Mesenchymal stem cell (in vitro differentiated cells and primary cell): Measurements from ENCODE around the gene DIS3L2.

Experiments
- DNase-seq: peaks from one replicate; pipeline ENCODE4 v3.0.0-alpha.2; 2013
- H2AFZ ChIP-seq: one replicate; pipeline ENCODE4 v1.6.1; 2013; ENCODE audit warnings: low read depth, mild to moderate bottlenecking, control low read depth, inconsistent platforms, low read length, moderate library complexity
- H2AK5ac ChIP-seq: 2 replicates; pipeline ENCODE4 v1.6.1; 2013; ENCODE audit warnings: low read length, moderate library complexity, mild to moderate bottlenecking, inconsistent platforms; ENCODE audit not compliant: severe bottlenecking
- H2BK120ac ChIP-seq: one replicate; pipeline ENCODE4 v1.6.1; 2013; ENCODE audit warnings: low read depth, mild to moderate bottlenecking, inconsistent platforms, low read length, moderate library complexity
- H2BK12ac ChIP-seq, 2 experiments: one replicate each; pipeline ENCODE4 v1.6.1; 2013; ENCODE audit warnings: inconsistent platforms in 2 of 2, low read length in 2 of 2, mild to moderate bottlenecking in 2 of 2, moderate library complexity in 2 of 2, control low read depth in 1 of 2
- H2BK15ac ChIP-seq: one replicate; pipeline ENCODE4 v1.6.1; 2013; ENCODE audit warnings: mild to moderate bottlenecking, low read depth, inconsistent platforms; ENCODE audit not compliant: poor library complexity, severe bottlenecking
- H2BK5ac ChIP-seq: 2 replicates; pipeline ENCODE4 v1.6.1; 2013; ENCODE audit warnings: low read depth, mild to moderate bottlenecking, low read length, control low read depth, inconsistent platforms; ENCODE audit not compliant: poor library complexity, severe bottlenecking
- H3K14ac ChIP-seq, 2 experiments: one replicate each; pipeline ENCODE4 v1.6.1; 2013; ENCODE audit warnings: inconsistent platforms in 2 of 2, low read length in 2 of 2, control low read depth in 1 of 2, mild to moderate bottlenecking in 1 of 2, moderate library complexity in 1 of 2
- H3K18ac ChIP-seq, 2 experiments: one replicate each; pipeline ENCODE4 v1.6.1; 2013; ENCODE audit warnings: inconsistent platforms in 2 of 2, low read length in 2 of 2, control low read depth in 1 of 2, low read depth in 1 of 2, mild to moderate bottlenecking in 1 of 2
- H3K23ac ChIP-seq, 2 experiments: one replicate each; pipeline ENCODE4 v1.6.1; 2013; ENCODE audit warnings: inconsistent platforms in 2 of 2, low read length in 2 of 2, mild to moderate bottlenecking in 2 of 2, moderate library complexity in 2 of 2, control low read depth in 1 of 2
- H3K27ac ChIP-seq: 2 replicates; pipeline ENCODE4 v1.5.1; 2013; ENCODE audit warnings: mild to moderate bottlenecking, moderate library complexity, low read length, control low read depth, inconsistent platforms; ENCODE audit not compliant: poor library complexity, severe bottlenecking
- H3K27me3 ChIP-seq, 2 experiments: 2 replicates each; pipeline versions ENCODE4 v1.6.1 to v1.7.0; 2013; ENCODE audit warnings: low read length in 2 of 2, mild to moderate bottlenecking in 2 of 2, moderate library complexity in 2 of 2, control low read depth in 1 of 2, inconsistent platforms in 1 of 2; ENCODE audit not compliant: control insufficient read depth in 1 of 2, insufficient read depth in 1 of 2
- H3K36me3 ChIP-seq, 2 experiments: 2 replicates each; pipeline versions ENCODE4 v1.6.1 to v1.7.0; 2013; ENCODE audit warnings: low read length in 2 of 2, control low read depth in 1 of 2, inconsistent platforms in 1 of 2, low read depth in 1 of 2, mild to moderate bottlenecking in 1 of 2; ENCODE audit not compliant: insufficient read depth in 2 of 2, control insufficient read depth in 1 of 2
- H3K4ac ChIP-seq, 2 experiments: one replicate each; pipeline ENCODE4 v1.6.1; 2013; ENCODE audit warnings: inconsistent platforms in 2 of 2, low read length in 2 of 2, mild to moderate bottlenecking in 2 of 2, moderate library complexity in 2 of 2, control low read depth in 1 of 2, low read depth in 1 of 2
- H3K4me1 ChIP-seq: 2 replicates; pipeline ENCODE4 v1.6.1; 2013; ENCODE audit warnings: low read depth, low read length, control low read depth; ENCODE audit not compliant: control insufficient read depth, insufficient read depth
- H3K4me2 ChIP-seq: 2 replicates; pipeline ENCODE4 v1.6.1; 2013; ENCODE audit warnings: low read length, mild to moderate bottlenecking, inconsistent platforms; ENCODE audit not compliant: poor library complexity, severe bottlenecking
- H3K4me3 ChIP-seq, 2 experiments: 2 replicates each; pipeline versions ENCODE4 v1.5.1 to v1.7.0; 2013; ENCODE audit warnings: low read length in 2 of 2, mild to moderate bottlenecking in 2 of 2, control low read depth in 1 of 2, low read depth in 1 of 2; ENCODE audit not compliant: insufficient read depth in 1 of 2
- H3K79me1 ChIP-seq: replicated peaks from 2 replicates; pipeline ENCODE4 v1.6.1; 2013; ENCODE audit warnings: mild to moderate bottlenecking, control low read depth, low read length, inconsistent platforms; ENCODE audit not compliant: poor library complexity, severe bottlenecking
- H3K9ac ChIP-seq: 2 replicates; pipeline ENCODE4 v1.7.0; 2013; ENCODE audit warnings: mild to moderate bottlenecking, low read length, moderate library complexity
- H3K9me3 ChIP-seq: 2 replicates; pipeline ENCODE4 v1.7.0; 2013; ENCODE audit warnings: mild to moderate bottlenecking, low read length; ENCODE audit not compliant: control insufficient read depth
- H4K8ac ChIP-seq: one replicate; pipeline ENCODE4 v1.6.1; 2013; ENCODE audit warnings: inconsistent platforms, mild to moderate bottlenecking, low read length, moderate library complexity
- H4K91ac ChIP-seq: one replicate; pipeline ENCODE4 v1.6.1; 2013; ENCODE audit warnings: mild to moderate bottlenecking, low read length, inconsistent platforms
- WGBS: methylation state at CpG from one replicate; pipeline ENCODE4 v1.1.7; 2013; ENCODE audit warnings: mixed read lengths; 5-methylcytosine and 5-hydroxymethylcytosine counted together

The DIS3L2 gene

DNA sequence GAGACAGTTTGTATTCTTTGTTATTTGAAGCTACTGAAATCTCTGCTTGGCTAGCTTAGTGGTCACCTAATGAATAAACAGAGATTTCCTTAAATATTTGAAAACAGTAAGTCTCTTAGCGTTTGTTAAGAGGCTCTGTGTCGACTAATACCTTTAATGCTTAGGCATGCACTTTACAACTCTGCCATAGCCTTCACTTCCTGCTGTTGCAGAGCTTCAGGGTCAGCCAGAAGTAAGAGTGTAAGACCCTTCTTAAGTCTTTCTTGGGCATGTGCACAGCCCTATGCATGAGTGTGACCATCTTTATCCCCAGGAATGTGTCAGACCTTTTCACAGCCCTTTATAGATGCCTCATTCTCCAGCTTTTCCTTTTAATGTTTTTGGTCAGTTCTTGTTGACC, 221.8 kb downstream of the DIS3L2 start:
- H2BK15ac ChIP-seq = no peak overlapping the region
- H3K36me3 ChIP-seq = peaks cover 0 to 6% of the 10 kb centered on the region in 2 experiments
- H2AFZ ChIP-seq = no peak overlapping the region
- H4K91ac ChIP-seq = no peak overlapping the region
- H3K9me3 ChIP-seq = peaks cover 6% of the 10 kb centered on the region
- H3K18ac ChIP-seq = peak overlapping the region in 1 of 2 experiments; percentile 66
- no peak overlapping the region for H2AK5ac ChIP-seq
- no peak overlapping the region for H2BK120ac ChIP-seq
- no peak overlapping the region for H3K14ac ChIP-seq
- H2BK5ac ChIP-seq = no peak overlapping the region
- H3K27me3 ChIP-seq = no peaks in the 10 kb centered on the region
- H3K23ac ChIP-seq = no peak overlapping the region
- H3K79me1 ChIP-seq = peaks cover 4% of the 10 kb centered on the region
- H3K27ac ChIP-seq = no peak overlapping the region
- no peak overlapping the region for H3K4me2 ChIP-seq
- peak; percentile 41 for DNase-seq
- no peak overlapping the region for H3K4me3 ChIP-seq
- H3K4ac ChIP-seq = no peak overlapping the region
- H3K4me1 ChIP-seq = no peaks in the 10 kb centered on the region
- H2BK12ac ChIP-seq = no peak overlapping the region
- WGBS = 50% methylated on average over 2 of the region's 2 CpGs
- H3K9ac ChIP-seq = no peak overlapping the region
- H4K8ac ChIP-seq = no peak overlapping the region

DNA sequence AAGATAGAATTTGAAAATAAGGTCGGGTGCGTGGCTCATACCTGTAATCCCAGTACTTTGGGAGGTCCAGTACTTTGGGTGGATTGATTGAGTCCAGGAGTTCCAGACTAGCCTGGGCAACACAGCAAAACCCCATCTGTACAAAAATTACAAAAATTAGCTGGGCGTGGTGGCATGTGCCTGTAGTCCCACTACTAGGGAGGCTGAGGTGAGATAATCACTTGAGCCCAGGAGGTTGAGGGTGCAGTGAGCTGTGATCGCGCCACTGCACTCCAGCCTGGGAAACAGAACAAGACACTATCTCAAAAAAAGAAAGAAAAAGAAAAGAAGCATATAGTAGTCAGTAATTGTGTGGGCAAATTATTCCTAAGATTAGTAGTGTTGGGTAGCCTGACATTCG, 222.8 kb downstream of the DIS3L2 start:
- Histone ChIP-seq H3K4ac (no peak overlapping the region), H3K27ac (no peak overlapping the region), H2AFZ (no peak overlapping the region), H4K8ac (no peak overlapping the region), H3K27me3 (no peaks in the 10 kb centered on the region), H3K14ac (no peak overlapping the region), H2BK5ac (no peak overlapping the region), H2BK15ac (no peak overlapping the region), H2AK5ac (no peak overlapping the region), H3K23ac (no peak overlapping the region), H3K9ac (no peak overlapping the region), H3K4me2 (no peak overlapping the region), H3K79me1 (peaks cover 4% of the 10 kb centered on the region), H2BK12ac (no peak overlapping the region), H3K4me3 (no peak overlapping the region), H4K91ac (no peak overlapping the region), H3K9me3 (peaks cover 6% of the 10 kb centered on the region), H2BK120ac (no peak overlapping the region), H3K36me3 (peaks cover 0 to 6% of the 10 kb centered on the region in 2 experiments), H3K4me1 (no peaks in the 10 kb centered on the region), H3K18ac (no peak overlapping the region)
- WGBS = 100% methylated on average over 2 of the region's 6 CpGs
- DNase-seq = no peak

DNA sequence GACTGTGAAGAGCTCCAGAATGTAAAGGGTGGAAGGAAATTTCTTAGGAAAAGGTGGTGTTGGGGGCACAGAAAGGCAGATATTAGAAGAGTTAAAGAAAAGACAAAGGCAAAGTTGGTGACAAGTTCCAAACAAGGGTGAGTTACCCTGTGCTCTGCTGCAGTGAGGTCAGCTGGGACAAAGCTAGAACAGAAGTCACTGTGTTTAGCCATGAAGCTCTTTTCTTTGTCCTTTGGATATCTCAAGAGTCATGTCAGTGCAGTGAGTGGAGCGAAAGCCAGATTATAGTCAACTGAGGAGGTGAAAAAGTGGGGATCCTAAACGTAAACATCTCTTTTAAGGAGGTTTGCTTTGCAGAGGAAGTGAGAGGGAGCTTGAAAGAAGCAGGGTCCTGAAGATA, 229.3 kb downstream of the DIS3L2 start:
- no peak overlapping the region for H2BK15ac ChIP-seq
- H2AK5ac ChIP-seq = no peak overlapping the region
- no peak overlapping the region for H2BK5ac ChIP-seq
- no peak overlapping the region for H4K8ac ChIP-seq
- H3K4me1 ChIP-seq = no peaks in the 10 kb centered on the region
- H3K27me3 ChIP-seq = no peaks in the 10 kb centered on the region
- no peaks in the 10 kb centered on the region for H3K9me3 ChIP-seq
- H2BK12ac ChIP-seq = no peak overlapping the region
- H3K18ac ChIP-seq = no peak overlapping the region
- no peak overlapping the region for H3K4ac ChIP-seq
- WGBS = 93% methylated on average over 2 of the region's 2 CpGs
- no peak overlapping the region for H2AFZ ChIP-seq
- H3K4me3 ChIP-seq = no peak overlapping the region
- no peak overlapping the region for H3K9ac ChIP-seq
- no peak overlapping the region for H4K91ac ChIP-seq
- no peak overlapping the region for H3K4me2 ChIP-seq
- no peak overlapping the region for H3K27ac ChIP-seq
- H3K36me3 ChIP-seq = peaks cover 5 to 7% of the 10 kb centered on the region in 2 experiments
- DNase-seq = no peak
- no peak overlapping the region for H2BK120ac ChIP-seq
- H3K79me1 ChIP-seq = peaks cover 4% of the 10 kb centered on the region
- H3K23ac ChIP-seq = no peak overlapping the region
- no peak overlapping the region for H3K14ac ChIP-seq

DNA sequence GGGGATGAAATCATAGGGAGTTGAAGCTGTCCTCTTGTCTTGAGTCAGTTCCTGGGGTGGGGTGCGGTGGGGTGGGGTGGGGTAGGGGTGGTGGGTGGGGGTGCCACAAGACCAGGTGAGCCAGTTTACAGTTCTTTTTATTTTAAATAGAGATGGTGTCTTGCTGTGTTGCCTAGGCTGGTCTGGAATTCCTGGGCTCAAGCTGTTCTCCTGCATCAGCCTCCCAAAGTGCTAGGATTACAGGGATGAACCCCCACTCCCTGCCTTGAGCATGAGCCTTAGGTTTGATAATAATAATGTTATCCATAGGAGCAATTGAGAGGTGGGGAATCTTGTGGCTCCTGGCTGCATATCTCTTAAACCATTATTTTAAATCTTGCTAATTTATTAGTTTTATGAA, 234.0 kb downstream of the DIS3L2 start:
- Histone ChIP-seq H3K9me3 (no peaks in the 10 kb centered on the region), H3K4me1 (peaks cover 1% of the 10 kb centered on the region), H3K79me1 (peaks cover 4% of the 10 kb centered on the region), H3K27ac (no peak overlapping the region), H3K36me3 (peaks cover 5 to 13% of the 10 kb centered on the region in 2 experiments), H3K4me3 (no peak overlapping the region), H2BK5ac (no peak overlapping the region), H2BK120ac (no peak overlapping the region), H2BK15ac (no peak overlapping the region), H2AK5ac (no peak overlapping the region), H4K91ac (no peak overlapping the region), H3K27me3 (no peaks in the 10 kb centered on the region), H3K9ac (no peak overlapping the region), H3K4ac (no peak overlapping the region), H2AFZ (no peak overlapping the region), H4K8ac (no peak overlapping the region), H2BK12ac (no peak overlapping the region), H3K18ac (no peak overlapping the region), H3K4me2 (no peak overlapping the region), H3K23ac (no peak overlapping the region), H3K14ac (no peak overlapping the region)
- WGBS = 100% methylated on average over 1 of the region's 1 CpG
- no peak for DNase-seq
